ENCODE measurements around the gene SMCO4. TPM values are rescaled to one million over a fixed set of nuclear protein-coding genes. Genes with fewer than 3 reads are reported as not detected.

Gene SMCO4
- total RNA-seq, 1 donor from 2014 or later, result 2.4 TPM

DNA sequence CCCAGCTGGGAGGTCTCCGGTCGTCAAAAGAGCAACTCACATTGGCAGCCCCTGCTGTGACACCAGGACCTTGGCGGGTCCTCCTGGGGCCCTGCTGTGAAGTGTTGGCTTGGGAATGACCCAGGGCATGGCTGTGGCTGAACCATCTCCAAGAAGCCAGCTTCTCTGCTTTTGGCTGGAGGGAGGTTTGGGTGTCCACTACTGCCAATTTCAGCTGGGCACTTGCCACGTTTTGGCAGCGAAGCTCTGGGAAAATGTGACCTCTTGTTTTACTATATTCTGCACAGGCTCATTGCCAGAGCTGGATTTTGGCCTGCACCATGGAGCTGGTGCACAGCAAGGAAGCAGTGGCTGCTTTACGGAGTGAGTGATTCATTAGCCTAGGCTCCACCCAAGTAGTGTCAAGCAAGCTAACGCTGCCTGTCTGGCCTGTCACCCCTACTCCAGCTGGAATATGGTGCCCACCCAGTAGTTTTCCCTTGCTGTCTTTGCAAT lies 24.3 kb upstream of the SMCO4 start:
- DNase-seq (ENCODE audit: low read depth) (no peak), FAIRE-seq (peak; percentile 32)
- H3K4me3 ChIP-seq (ENCODE audit: low read depth, low read length), result no peak overlapping the region
- H3K36me3 ChIP-seq (ENCODE audit: control insufficient read depth, insufficient read depth, low read length), result no peaks in the 10 kb centered on the region
- TF ChIP-seq, protein P1, sequence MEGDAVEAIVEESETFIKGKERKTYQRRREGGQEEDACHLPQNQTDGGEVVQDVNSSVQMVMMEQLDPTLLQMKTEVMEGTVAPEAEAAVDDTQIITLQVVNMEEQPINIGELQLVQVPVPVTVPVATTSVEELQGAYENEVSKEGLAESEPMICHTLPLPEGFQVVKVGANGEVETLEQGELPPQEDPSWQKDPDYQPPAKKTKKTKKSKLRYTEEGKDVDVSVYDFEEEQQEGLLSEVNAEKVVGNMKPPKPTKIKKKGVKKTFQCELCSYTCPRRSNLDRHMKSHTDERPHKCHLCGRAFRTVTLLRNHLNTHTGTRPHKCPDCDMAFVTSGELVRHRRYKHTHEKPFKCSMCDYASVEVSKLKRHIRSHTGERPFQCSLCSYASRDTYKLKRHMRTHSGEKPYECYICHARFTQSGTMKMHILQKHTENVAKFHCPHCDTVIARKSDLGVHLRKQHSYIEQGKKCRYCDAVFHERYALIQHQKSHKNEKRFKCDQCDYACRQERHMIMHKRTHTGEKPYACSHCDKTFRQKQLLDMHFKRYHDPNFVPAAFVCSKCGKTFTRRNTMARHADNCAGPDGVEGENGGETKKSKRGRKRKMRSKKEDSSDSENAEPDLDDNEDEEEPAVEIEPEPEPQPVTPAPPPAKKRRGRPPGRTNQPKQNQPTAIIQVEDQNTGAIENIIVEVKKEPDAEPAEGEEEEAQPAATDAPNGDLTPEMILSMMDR (IDR thresholded peaks at IDR 0.05; ENCODE audit: insufficient read depth, low read length, severe bottlenecking), result no peak
- no peaks in the 10 kb centered on the region for H3K27me3 ChIP-seq (ENCODE audit: control insufficient read depth, insufficient read depth, low read length)

GRCh38 chr11:93564895-93565294 lies 21.7 kb upstream of the SMCO4 start:
- Histone ChIP-seq H3K36me3 (ENCODE audit: control insufficient read depth, insufficient read depth, low read length) (no peaks in the 10 kb centered on the region), H3K4me3 (ENCODE audit: low read depth, low read length) (no peak overlapping the region), H3K27me3 (ENCODE audit: control insufficient read depth, insufficient read depth, low read length) (no peaks in the 10 kb centered on the region)
- no peak for FAIRE-seq
- TF ChIP-seq, protein P1 (IDR thresholded peaks at IDR 0.05; ENCODE audit: insufficient read depth, low read length, severe bottlenecking), result no peak
- DNase-seq (ENCODE audit: low read depth), result no peak

GRCh38 chr11:93563857-93564256 lies 20.7 kb upstream of the SMCO4 start:
- Histone ChIP-seq H3K27me3 (ENCODE audit: control insufficient read depth, insufficient read depth, low read length) (no peaks in the 10 kb centered on the region), H3K4me3 (ENCODE audit: low read depth, low read length) (no peak overlapping the region), H3K36me3 (ENCODE audit: control insufficient read depth, insufficient read depth, low read length) (no peaks in the 10 kb centered on the region)
- FAIRE-seq (no peak), DNase-seq (ENCODE audit: low read depth) (no peak)
- TF ChIP-seq, protein P1 (IDR thresholded peaks at IDR 0.05; ENCODE audit: insufficient read depth, low read length, severe bottlenecking), result no peak

GRCh38 chr11:93560199-93560932 lies 17.2 kb upstream of the SMCO4 start:
- DNase-seq (ENCODE audit: low read depth) (no peak), FAIRE-seq (no peak)
- TF ChIP-seq, protein P1 (IDR thresholded peaks at IDR 0.05; ENCODE audit: insufficient read depth, low read length, severe bottlenecking), result no peak

GRCh38 chr11:93559681-93560080 lies 16.5 kb upstream of the SMCO4 start:
- Histone ChIP-seq H3K36me3 (ENCODE audit: control insufficient read depth, insufficient read depth, low read length) (no peaks in the 10 kb centered on the region), H3K27me3 (ENCODE audit: control insufficient read depth, insufficient read depth, low read length) (no peaks in the 10 kb centered on the region), H3K4me3 (ENCODE audit: low read depth, low read length) (no peak overlapping the region)
- DNase-seq (ENCODE audit: low read depth), result no peak
- TF ChIP-seq, protein P1 (IDR thresholded peaks at IDR 0.05; ENCODE audit: insufficient read depth, low read length, severe bottlenecking), result no peak
- FAIRE-seq, result no peak

More at GRCh38 chr11:93560199-93560932, 17.2 kb upstream of the SMCO4 start:
- Histone ChIP-seq H3K27me3 (ENCODE audit: control insufficient read depth, insufficient read depth, low read length) (no peaks in the 10 kb centered on the region), H3K36me3 (ENCODE audit: control insufficient read depth, insufficient read depth, low read length) (no peaks in the 10 kb centered on the region), H3K4me3 (ENCODE audit: low read depth, low read length) (no peak overlapping the region)

Data from bronchial epithelial cell (primary cell).